GM18909 (cell line): Measurements from ENCODE around the gene RNF166.

Source experiments
- ATAC-seq: cut with Tn5 transposase; IDR thresholded peaks from one replicate; pipeline ENCODE4 v1.9.1; 2021; ENCODE audit warnings: mild to moderate bottlenecking; ENCODE audit not compliant: unreplicated experiment, poor library complexity

The RNF166 gene

DNA sequence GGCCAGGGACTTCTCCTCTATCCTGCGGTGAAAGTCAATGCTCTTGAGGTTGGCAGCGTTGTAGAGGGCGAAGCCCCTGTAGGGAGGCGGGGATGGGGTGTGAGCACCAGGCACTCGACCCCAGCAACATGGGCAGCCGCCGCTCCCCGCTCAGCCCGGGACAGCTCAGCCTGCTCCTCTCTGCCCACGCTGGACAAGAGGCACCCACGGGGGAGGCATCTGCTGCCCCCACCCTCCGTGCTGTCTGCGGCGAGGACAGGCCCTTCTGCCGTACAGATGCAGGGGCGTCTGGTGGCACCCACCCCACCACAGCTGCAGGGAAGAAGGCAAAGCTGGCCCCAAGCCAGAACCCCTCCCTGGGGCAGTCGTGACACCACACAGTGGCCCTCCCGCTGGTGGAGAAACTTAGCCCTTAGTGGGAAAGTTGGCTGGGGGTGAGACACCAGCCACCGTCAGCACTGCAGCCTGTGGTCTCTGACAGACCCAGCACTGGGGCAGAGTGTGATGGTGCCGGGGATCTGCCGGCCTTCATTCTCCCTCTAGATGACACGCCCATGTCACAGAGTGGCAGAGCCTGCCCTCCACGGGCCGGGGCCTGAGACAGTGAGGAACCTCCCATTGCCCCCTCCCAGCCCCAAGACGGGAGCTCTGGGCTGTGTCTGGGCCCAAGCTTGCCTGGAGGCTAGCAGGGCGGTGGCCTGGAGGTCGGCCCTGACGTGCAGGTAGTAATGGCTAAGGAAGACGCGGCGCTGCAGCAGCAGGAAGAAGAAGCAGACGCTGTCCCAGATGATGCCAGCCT, 19.6 kb upstream of the RNF166 start:
- ATAC-seq: no peak

DNA sequence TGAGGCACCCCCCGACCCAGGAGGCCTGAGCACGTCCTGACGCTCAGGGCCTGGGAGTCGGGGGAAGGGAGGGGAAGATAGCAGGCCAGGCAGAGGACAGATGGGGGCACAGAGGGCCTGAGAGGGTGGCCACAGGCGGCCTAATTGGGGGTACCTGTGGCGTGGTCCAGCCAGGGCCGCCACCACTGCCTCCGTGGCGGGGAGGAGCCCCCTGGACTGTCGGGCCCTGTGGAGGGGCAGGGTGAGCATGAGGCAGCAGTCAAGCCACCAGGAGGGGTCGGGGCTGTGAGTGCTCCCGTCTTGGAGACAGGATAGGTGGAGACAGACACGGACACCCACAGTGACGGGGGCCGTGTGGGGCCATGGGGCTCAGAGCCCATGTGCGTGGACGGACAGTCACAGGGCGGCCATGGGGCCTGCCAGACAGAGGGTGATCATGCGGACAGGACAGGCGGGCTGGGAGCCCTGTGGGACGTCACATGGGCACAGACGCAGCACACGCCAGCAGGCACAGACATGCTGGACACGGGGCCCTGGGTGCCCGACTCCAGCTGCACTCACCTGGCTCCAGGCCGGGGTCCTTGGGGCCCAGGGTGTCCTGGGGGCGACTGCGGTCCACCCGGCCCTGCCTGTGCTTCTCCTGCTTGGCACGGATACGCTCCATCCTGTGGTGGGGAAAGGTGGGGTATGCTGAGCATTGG, 18.8 kb upstream of the RNF166 start:
- ATAC-seq: no peak

DNA sequence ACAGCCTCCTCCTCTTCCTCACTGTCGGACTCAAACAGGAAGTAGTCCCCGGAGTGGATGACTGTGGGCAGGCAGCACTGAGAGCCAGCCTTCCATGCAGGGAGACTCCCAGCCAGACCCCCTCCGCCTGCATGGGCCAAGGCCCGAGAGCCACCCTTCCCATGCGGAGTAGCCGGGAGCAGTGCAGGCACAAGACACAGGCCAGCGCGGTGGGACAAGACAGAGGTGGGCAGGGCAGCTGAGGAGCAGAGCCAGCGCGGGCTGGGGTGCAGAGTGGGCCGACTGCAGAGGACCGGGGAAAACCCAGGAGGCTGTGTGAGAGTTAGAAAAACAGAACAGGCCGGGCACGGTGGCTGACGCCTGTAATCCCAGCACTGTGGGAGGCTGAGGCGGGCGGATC, 17.7 kb upstream of the RNF166 start:
- ATAC-seq: no peak

DNA sequence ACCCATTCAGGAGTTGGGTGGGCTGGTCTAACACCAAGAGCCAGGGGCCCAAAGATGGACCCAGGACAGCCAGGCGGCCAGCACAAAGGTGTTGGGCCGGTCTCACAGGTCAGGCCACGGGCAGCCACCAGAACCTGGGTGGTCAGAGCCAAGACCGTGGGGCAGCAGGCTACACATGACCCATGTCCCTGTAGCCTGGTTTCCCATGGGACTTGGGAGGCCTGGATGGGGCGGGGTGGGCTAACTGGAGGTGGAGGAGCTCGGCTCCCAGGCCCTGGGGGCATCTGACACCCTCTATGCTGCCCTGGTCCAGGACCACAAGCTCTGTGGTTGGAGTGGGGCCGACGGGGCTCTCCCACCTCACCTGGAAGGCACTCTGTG, 17.3 kb upstream of the RNF166 start:
- no peak for ATAC-seq

DNA sequence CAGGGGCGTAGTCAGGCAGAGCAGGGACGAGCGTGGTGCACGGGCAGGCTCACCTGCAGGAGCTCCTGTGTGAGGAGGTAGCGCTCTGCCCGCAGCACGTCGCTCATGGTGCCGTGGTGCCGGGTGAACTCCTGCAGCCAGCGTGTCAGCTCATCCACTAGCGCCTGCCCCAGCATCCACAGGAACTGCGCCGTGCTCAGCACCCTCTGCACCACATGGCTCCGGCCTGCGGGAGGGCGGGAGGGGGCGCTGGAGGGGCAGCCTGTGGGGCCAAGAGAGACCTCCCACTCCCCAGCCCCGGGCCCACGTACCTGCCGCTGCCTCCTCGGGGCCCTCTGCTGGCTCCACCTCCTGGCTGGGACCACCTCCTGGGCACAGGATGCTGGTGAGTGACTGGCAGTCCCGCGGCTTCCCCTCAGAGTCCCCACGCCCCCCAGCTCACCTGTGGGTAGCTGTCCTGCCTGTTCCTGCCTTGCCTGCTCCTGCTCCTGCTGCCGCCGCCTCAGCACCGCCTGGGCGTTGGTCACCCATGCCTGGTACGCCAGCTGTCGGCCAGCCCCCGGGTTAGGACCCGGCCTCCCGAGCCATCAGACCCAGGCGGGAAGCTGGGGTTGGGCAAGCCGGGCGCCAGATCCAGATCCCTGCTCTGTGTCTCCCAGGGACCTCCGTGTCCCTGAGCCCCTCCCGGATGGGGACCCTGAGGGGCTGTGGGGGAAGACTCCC, 16.7 kb upstream of the RNF166 start:
- no peak for ATAC-seq

DNA sequence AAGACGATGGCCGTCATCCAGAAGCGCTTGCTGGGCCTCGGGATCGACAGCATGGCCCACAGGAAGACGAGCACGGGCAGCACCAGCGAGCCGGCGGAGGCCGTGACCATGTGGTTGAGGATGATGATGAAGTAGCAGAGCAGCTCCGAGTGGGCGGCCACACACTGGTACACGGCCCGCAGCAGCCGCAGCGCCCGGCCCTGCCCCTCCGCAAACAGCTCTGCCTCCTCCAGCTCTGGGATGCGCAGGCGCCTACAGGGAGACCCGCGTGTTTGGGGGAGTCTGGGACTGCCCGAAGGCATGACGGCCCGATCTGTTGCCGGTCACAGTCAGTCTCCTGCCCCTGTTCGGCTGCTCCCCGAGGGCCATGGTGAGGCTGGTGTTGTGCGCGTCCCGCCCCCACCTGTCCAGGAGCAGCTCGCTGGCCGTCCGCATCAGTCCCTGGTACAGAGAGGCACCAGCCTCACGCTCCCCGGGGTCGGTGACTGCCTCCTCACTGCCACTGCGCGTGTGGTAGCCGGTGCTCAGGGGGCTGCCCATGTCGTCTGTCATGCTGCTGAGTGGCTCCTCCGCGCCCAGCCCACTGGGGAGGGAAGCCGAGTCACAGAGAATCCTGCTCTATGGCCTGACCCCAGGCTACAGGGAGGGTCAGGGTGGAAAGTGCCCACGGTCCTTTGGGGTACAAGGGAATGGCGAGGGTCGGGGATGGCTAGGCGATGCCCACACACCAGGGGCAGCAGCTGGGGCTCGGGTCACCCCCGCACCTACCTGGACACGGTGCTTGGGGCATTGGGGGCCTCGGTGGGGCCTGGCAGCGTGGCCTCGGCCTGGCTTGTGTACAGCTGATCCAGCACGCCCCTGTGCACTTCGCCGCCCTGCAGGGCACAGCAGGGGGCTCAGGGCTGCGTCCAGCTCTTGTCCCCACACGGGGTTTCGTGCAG, 15.9 kb upstream of the RNF166 start:
- ATAC-seq: no peak

DNA sequence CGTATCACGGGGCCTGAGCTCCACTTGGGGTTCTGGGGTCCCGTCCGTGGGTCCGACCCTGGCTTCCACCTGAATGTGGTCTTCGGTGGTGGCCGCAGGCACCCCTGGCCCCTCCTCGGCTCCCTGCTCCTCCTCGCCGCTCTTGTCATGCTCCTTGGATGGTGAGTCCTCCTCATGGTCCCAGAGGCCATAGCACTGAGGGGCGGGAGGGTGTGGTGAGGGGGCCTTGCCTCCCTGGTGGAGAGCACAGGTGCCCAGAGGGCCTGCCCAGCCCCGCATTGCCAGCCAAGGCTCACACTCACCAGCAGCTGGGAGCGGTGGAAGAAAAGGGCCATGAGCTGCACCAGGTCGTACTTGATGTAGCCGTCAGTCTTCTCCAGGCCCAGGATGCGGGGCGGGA, 15.0 kb upstream of the RNF166 start:
- no peak for ATAC-seq

DNA sequence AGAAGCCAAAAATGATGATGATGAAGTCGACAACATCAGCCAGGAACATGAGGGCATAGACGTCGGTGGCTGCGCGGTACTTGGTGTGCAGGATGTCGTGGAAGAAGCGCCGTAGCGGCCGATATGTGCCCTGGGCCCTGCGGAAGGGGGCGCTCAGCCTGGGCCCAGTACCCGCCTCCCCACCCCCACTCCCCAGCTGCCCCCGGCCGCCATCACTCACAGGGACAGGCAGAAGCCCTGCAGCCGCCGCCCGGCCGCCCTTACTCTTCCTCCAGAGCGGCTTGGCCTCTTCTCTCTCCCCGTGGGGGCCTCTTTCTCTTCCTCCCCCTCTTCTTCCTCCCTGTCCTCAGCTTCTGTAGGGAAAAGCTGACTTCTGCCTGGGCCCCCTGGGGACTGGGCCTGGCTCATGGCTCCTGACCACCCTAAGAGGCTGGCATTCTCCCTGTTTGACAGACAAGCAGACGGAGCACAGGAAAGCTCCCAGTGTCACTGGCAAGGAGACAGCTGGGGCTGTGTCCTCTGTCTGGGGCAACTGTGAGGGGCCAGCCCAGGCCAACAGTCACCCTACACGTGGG, 14.3 kb upstream of the RNF166 start:
- ATAC-seq: no peak

DNA sequence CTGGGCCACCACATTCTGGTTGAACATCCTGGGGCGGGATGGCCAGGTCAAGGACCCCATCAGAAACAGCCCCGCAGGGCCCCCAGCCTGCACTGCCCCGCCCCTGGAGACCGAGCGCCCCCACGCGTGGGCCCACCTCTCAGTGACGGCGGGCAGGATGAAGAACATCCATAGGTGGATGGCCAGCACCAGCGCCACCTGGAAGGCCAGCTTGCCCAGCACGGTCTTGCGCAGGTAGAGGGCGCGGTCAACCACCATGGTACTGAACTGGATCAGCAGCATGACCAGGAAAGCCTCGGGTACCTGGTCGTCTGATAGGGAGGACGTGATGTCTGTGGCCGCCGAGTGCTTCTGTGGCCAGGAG, 13.7 kb upstream of the RNF166 start:
- ATAC-seq: no peak

DNA sequence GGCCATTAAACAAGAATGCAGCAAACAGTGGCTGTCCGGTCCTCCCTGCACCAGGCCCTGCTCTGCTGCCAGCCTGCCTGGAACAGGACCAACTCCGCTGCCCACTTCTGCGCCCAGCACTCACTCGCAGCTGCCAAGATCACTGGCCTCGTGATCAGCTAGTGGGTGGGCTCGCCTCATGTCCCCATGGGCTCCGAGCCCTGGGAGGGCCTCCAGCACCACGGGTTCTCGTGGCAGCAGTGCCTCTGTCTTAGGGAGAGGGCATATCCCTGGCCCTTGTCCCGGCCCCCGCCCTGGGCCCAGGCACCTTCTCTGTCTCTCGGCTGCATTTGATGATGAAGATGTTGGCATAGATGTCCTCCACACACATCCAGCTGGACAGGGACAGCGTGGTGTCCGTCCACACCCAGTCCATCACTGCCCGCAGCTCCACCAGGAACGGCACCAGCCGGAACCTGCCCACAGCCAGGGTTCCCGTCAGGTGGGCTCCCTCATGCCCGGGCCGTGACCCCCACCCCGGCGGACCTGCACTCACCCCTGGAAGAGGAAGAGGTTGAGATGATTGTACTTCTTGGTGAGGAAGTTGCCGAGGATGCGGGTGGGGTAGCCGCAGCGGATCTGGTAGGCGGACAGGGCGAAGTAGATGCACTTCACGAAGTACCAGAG, 13.2 kb upstream of the RNF166 start:
- no peak for ATAC-seq

DNA sequence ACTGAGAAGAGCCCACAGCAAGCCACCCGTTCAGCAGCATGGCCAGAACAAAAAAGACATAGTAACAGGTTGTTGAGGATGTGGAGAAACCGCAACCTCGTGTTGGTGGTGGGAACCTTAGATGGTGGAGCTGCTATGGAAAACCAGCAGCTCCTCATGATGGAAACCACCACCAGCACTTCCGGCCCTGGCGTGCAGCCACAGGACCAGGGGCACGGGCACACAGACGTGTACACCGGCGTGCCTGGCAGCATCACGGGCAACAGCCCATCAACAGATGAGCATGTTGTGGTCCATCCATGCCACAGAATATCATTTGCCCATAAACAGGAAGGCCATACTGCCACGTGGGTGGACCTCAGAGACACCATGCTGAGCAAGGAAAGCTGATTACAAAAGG, 12.0 kb upstream of the RNF166 start:
- no peak for ATAC-seq

DNA sequence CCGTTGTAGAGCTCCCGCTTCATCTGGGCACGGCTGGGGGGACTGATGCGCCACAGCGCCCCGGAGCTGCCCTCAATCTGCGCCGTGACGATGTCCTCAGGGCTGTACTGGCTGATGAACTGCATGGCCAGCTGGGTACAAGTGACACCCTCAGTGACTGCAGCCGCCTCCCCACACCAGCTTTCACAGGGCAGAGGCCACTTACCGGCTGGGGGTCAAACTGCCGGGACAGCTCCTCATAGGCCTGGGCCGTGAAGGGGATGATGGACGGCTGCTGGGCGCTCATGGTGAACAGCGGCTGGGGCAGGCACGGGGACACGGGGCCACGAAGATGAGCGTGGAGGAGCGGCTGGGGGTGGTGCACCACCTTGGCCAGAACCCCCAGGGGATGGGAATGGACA, 10.4 kb upstream of the RNF166 start:
- ATAC-seq: no peak

DNA sequence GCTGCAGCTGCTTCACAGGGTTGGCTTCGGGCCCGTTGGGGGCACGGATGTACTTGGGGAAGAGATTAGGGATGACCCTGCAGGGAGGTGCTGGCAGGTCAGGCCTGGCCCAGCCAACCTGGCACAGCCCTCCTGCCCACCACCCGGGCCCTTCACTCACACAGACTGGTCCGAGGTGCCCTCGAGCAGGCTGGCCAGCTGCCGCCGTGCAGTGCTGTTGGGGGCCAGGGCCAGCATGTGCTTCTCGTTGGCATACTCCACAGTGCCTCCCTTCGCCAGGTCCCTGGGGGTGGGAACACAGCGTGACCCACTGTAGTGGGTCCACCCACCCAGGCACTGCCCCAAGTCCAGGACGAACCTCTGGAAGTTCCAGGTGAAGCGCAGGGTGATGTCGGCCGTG, 10.0 kb upstream of the RNF166 start:
- ATAC-seq: no peak

DNA sequence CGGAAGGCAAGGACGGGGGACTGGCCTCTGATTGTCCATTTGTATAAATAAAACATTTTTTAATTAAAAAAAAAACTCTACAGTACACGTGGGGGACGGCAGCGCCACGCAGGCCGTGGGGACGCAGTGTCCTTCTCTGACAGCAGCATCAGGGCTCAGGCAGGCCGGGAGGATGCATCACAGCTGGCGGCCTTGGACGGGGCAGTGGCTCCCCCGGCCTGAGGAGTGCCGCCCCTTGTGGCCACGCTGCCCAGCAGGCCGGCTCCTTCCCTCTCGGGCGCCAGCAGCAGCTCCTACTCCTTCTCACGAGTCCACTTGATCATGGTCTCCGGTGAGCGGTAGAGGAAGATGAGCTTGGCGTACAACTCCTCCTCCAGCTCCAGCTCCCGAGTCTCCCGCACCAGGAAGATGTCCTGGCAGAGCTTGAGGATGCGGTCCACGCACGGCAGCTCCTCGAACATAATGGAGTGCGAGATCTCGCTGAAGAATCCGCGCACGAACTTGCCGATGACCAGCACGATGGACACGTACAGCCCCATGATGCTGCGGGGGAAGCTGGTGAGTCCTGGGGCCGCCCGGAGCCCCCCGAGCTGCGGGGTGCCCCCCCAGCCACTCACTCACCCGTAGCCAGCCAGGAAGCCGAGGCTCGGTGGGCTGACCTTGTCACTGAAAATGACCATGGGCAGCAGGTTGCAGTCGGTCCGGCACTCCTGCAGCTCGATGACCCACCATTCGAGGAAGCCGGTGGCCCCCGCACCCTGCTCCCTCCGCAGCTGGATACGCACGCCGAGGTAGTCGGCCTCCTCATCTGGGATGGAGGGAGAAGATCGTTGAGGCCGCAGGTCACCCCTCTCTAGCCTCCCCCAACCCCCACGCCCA, 9.3 kb upstream of the RNF166 start:
- no peak for ATAC-seq

DNA sequence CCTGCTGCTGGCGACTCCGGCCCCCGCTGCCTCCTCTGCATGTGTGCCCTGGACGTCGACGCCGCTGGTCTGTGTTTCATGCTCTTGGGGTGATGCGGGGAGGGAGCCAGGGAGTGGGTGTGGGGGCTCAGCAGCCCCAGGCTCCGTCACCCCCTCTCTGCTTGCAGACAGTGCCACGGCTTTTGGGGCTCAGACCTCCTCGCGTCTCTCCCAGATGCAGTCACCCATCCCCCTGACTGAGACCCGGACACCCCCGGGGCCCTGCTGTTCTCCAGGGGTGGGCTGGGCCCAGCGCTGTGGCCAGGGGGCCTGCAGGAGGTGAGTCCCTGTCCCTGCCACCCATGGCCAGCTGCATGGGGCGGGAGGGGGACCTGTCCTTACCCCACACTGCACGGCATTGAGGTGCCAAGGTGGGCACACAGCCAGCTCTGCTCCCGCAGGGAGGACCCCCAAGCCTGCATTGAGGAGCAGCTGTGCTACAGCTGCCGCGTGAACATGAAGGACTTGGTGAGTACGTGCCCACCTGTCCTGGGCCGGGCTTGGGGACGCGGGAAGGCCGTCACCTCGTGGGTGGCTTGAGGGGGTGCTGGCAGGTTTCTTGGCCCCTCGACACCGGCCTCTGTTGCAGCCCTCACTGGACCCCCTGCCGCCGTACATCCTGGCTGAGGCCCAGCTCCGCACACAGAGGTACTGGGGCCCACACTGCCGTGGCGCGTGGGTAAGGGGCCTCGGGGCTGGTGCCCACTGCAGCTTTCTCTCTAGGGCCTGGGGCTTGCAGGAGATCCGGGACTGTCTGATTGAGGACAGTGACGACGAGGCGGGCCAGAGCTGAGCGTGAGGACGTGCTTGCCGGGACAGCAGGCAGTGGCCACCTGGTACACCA, 8.5 kb upstream of the RNF166 start:
- ATAC-seq: no peak

DNA sequence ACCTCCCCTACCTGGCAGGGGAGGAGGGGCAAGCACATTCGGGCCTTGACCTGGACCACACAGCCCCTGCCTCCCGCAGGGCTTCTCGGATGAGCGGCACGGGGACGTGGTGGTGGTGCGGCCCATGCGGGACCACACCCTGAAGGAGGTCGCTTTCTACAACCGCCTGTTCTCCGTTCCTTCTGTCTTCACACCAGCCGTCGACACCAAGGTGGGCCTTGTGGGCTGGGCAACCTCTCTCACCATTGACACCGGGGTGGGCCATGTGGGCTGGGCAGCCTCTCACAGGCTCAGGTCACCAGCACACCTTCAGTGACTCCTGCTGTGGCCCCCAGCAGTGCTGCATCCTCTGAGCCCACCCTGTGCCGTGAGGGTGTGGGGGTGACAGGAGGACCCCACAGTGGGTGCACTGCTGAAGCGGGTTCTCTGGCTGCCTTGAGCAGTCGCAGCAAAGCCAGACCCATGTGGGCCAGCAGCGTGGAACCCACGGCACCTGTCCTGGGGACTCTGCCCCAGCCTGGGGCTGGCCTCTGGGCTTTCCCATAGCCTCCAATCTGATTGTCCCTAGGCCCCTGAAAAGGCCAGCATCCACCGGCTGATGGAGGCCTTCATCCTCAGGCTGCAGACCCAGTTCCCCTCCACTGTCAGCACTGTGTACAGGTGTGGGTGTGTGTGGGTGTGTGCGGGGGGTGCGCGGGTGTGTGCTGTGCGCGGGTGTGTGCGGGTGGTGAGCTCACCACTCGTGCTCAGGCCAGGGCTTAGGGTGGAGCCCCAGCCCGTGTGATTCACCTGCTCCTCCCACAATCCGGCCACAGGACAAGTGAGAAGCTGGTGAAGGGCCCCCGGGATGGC, 7.6 kb upstream of the RNF166 start:
- ATAC-seq: no peak

DNA sequence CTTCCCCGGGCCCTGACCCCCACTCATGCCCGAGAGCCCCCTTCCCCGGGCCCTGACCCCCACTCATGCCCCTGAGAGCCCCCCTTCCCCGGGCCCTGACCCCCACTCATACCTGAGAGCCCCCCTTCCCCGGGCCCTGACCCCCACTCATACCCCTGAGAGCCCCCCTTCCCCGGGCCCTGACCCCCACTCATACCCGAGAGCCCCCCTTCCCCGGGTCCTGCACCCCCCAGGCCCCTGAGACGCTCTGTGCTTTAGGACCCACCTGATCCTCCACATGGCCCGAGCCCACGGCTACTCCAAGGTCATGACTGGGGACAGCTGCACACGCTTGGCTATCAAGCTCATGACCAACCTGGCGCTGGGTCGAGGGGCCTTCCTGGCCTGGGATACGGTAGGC, 6.8 kb upstream of the RNF166 start:
- ATAC-seq: no peak
